Thoracic aorta (tissue), 2 donors: ENCODE results near the gene CRTAC1. TPM values are rescaled to one million over a fixed set of nuclear protein-coding genes. Genes with fewer than 3 reads are reported as not detected.

Source experiments
- ATAC-seq: fragments of 150-250 bp; one replicate; pipeline ENCODE4 v1.8.0; 2017; ENCODE audit warnings: low read depth; ENCODE audit not compliant: insufficient number of reproducible peaks, low FRiP score
- DNase-seq: peaks from one replicate; pipeline ENCODE4 v3.0.0-alpha.2; 2020; ENCODE audit warnings: low spot score
- H3K27ac ChIP-seq, 2 donors: fragments of 200-600 bp; sonication (generic); 1 replicate in 1 of 2; 2 replicates in 1 of 2; pipeline ENCODE4 v1.5.1; 2016; ENCODE audit warnings: mild to moderate bottlenecking in 2 of 2, moderate library complexity in 2 of 2
- H3K27me3 ChIP-seq: fragments of 200-600 bp; sonication (generic); replicated peaks from 2 replicates; pipeline ENCODE4 v1.6.0; 2016; ENCODE audit warnings: mild to moderate bottlenecking; ENCODE audit not compliant: insufficient read depth
- H3K36me3 ChIP-seq: fragments of 200-600 bp; sonication (generic); one replicate; pipeline ENCODE4 v1.5.1; 2016
- H3K4me1 ChIP-seq, 2 donors: fragments of 200-600 bp; sonication (generic); 1 replicate in 1 of 2; 2 replicates in 1 of 2; pipeline versions ENCODE4 v1.5.1 to v1.6.0; 2016; ENCODE audit warnings: low read depth in 2 of 2, mild to moderate bottlenecking in 1 of 2; ENCODE audit not compliant: control insufficient read depth in 1 of 2
- H3K4me3 ChIP-seq: fragments of 200-600 bp; sonication (generic); 2 replicates; pipeline ENCODE4 v1.5.1; 2016; ENCODE audit warnings: mild to moderate bottlenecking
- H3K9me3 ChIP-seq: fragments of 200-600 bp; sonication (generic); 2 replicates; pipeline ENCODE4 v1.5.1; 2016
- total RNA-seq, 2 donors: library from RNA; depleted of rRNA; stranded (reverse); fragments of >200 nt; gene quantifications; one replicate each; pipeline versions ENCODE4 v1.1.0 to v1.2.3, GENCODE V29; 2016
- TF ChIP-seq, protein P1 (sequence below): fragments of 200-600 bp; sonication (generic); IDR thresholded peaks from one replicate; pipeline ENCODE4 v1.5.1; 2019; ENCODE audit warnings: antibody characterized with exemption

The CRTAC1 gene
- total RNA-seq, 2 donors from 2014 or later = 4.3 to 5.2 TPM

DNA sequence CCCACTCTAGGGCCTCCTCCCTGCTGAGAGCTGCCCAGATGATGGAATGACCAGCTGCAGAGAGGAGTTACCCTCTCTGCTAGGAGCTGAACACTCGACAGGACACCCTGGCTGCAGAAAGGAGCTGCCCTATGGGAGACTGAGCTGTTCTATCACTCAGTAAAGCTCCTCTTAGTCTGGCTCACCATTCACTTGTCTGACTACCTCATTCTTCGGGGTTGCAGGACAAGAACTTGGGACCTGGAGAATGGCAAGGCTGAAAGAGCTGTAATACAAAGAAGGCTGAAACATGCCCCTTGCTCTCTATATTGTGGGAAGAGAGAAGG is 30.5 kb downstream of the CRTAC1 start:
- no peak for ATAC-seq
- TF ChIP-seq, protein P1, sequence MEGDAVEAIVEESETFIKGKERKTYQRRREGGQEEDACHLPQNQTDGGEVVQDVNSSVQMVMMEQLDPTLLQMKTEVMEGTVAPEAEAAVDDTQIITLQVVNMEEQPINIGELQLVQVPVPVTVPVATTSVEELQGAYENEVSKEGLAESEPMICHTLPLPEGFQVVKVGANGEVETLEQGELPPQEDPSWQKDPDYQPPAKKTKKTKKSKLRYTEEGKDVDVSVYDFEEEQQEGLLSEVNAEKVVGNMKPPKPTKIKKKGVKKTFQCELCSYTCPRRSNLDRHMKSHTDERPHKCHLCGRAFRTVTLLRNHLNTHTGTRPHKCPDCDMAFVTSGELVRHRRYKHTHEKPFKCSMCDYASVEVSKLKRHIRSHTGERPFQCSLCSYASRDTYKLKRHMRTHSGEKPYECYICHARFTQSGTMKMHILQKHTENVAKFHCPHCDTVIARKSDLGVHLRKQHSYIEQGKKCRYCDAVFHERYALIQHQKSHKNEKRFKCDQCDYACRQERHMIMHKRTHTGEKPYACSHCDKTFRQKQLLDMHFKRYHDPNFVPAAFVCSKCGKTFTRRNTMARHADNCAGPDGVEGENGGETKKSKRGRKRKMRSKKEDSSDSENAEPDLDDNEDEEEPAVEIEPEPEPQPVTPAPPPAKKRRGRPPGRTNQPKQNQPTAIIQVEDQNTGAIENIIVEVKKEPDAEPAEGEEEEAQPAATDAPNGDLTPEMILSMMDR = no peak
- no peaks in the 10 kb centered on the region for H3K4me1 ChIP-seq
- peaks cover 6% of the 10 kb centered on the region for H3K9me3 ChIP-seq
- no peaks in the 10 kb centered on the region for H3K27me3 ChIP-seq
- no peak for DNase-seq
- no peak overlapping the region for H3K4me3 ChIP-seq
- no peaks in the 10 kb centered on the region for H3K36me3 ChIP-seq
- H3K27ac ChIP-seq = no peak overlapping the region

- Histone ChIP-seq H3K4me3 (no peak overlapping the region), H3K4me1 (no peaks in the 10 kb centered on the region), H3K9me3 (peaks cover 6% of the 10 kb centered on the region), H3K36me3 (no peaks in the 10 kb centered on the region), H3K27ac (no peak overlapping the region), H3K27me3 (no peaks in the 10 kb centered on the region)
- ATAC-seq (no peak), DNase-seq (no peak)
- TF ChIP-seq, protein P1 = no peak
These were observed 31.1 kb downstream of the CRTAC1 start for GRCh38 chr10:97999066-97999922.

GRCh38 chr10:97991871-97992270 is 38.5 kb downstream of the CRTAC1 start:
- Histone ChIP-seq H3K4me1 (no peaks in the 10 kb centered on the region), H3K4me3 (no peak overlapping the region), H3K9me3 (no peaks in the 10 kb centered on the region), H3K27me3 (no peaks in the 10 kb centered on the region), H3K36me3 (no peaks in the 10 kb centered on the region), H3K27ac (no peak overlapping the region)
- DNase-seq = no peak
- ATAC-seq = no peak
- TF ChIP-seq, protein P1 = no peak

DNA sequence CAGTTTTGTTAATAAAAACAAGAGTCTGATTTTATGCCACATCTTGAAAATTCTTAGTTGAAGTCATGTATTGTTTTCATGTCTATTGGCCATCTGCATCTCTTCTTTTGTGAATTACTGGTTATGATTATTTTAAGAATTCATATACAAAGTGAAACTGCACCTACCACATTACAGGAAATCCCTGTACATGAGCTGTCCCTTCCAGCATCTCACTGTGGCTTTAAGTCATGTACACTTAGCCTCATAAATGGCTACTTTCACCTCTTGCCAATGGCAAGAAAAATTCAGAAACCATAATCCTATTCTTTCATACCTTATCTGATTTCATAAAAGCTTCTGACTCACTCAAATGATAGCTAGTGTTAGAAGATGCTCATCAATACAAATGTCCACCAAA is 48.6 kb downstream of the CRTAC1 start:
- TF ChIP-seq, protein P1 = no peak
- Histone ChIP-seq H3K4me1 (no peaks in the 10 kb centered on the region), H3K9me3 (no peaks in the 10 kb centered on the region), H3K27me3 (no peaks in the 10 kb centered on the region), H3K27ac (no peak overlapping the region), H3K36me3 (no peaks in the 10 kb centered on the region), H3K4me3 (no peak overlapping the region)
- ATAC-seq = no peak
- no peak for DNase-seq

DNA sequence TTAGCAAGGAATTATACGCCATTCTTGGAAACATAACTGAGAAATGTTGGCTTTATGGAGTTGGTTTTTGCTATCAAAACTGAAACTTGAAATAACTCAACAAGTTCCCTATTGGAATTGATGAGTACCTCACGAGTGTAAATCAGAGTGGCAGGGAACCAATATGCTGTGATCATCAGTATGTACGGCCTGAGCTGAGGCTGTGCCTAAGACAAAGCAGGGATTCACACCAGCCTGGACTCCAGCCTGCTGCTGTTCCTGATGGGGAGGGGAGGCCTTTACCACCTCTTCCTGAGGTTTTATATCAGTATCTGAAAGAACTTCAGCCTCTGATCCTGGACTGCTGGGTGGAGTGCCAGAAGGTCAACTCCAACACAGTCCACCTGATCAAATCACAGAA is 52.7 kb downstream of the CRTAC1 start:
- TF ChIP-seq, protein P1 = no peak
- H3K9me3 ChIP-seq = no peaks in the 10 kb centered on the region
- H3K27ac ChIP-seq = no peak overlapping the region
- H3K4me1 ChIP-seq = no peaks in the 10 kb centered on the region
- no peak for DNase-seq
- no peak for ATAC-seq
- no peak overlapping the region for H3K4me3 ChIP-seq
- H3K27me3 ChIP-seq = no peaks in the 10 kb centered on the region
- H3K36me3 ChIP-seq = no peaks in the 10 kb centered on the region
